ENCODE measurements around the gene P4HTM.
A peak's percentile ranks its signal among the peaks of the same experiment; 100 is the strongest.

DNA sequence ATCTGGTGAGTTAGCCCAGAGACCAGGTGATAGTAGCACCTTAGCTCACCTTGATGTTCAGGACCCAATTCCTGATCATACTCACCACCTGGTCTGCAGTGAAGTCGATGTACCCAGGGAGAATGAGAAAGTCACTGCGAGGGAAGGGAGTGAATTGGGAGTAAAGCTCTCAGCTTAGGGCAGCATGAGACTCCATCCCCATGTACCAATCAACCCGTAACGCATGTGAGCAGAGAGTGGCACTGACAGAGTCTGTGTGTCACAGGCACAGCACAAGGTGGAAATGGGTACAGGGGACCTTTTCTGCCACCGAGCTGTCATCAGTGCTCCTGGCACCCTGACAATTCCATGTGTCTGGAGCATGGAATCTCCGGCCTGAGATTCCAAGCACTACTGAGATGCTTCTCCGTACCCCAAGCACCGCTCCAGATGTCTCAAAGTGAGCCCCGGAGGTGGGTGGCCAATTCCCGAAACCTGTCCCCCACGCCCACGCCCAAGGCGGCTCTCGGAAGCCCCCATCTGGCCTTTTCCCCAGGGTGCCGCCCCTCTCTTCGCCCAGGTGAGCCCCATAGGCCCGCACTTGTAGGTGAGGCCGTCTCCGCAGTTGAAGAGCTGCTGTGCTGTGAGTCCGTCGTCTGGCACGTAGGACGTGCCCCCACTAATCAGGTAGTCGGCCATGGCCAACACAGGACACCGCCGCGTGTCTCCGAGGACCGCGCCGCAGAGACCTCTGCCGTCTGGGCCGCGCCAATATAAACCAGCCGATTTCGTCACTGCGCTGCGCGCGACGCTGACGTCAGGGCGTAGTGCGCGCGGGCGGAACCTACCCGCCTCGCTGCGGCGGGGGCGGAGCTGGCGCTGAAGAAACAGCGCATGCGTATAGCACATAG is 38.9 kb downstream of the P4HTM start, which contains the start of gene IMPDH2:
- TF ChIP-seq, protein P1, sequence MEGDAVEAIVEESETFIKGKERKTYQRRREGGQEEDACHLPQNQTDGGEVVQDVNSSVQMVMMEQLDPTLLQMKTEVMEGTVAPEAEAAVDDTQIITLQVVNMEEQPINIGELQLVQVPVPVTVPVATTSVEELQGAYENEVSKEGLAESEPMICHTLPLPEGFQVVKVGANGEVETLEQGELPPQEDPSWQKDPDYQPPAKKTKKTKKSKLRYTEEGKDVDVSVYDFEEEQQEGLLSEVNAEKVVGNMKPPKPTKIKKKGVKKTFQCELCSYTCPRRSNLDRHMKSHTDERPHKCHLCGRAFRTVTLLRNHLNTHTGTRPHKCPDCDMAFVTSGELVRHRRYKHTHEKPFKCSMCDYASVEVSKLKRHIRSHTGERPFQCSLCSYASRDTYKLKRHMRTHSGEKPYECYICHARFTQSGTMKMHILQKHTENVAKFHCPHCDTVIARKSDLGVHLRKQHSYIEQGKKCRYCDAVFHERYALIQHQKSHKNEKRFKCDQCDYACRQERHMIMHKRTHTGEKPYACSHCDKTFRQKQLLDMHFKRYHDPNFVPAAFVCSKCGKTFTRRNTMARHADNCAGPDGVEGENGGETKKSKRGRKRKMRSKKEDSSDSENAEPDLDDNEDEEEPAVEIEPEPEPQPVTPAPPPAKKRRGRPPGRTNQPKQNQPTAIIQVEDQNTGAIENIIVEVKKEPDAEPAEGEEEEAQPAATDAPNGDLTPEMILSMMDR (IDR thresholded peaks at IDR 0.05; ENCODE audit: insufficient read depth, low read length) = no peak
- TF ChIP-seq SPI1 (IDR thresholded peaks at IDR 0.05; ENCODE audit: borderline replicate concordance, low read depth) = no peak
- TF ChIP-seq POLR2AphosphoS5 (IDR thresholded peaks at IDR 0.05; ENCODE audit: low read depth) = peak; percentile 99
- TF ChIP-seq, protein P2, sequence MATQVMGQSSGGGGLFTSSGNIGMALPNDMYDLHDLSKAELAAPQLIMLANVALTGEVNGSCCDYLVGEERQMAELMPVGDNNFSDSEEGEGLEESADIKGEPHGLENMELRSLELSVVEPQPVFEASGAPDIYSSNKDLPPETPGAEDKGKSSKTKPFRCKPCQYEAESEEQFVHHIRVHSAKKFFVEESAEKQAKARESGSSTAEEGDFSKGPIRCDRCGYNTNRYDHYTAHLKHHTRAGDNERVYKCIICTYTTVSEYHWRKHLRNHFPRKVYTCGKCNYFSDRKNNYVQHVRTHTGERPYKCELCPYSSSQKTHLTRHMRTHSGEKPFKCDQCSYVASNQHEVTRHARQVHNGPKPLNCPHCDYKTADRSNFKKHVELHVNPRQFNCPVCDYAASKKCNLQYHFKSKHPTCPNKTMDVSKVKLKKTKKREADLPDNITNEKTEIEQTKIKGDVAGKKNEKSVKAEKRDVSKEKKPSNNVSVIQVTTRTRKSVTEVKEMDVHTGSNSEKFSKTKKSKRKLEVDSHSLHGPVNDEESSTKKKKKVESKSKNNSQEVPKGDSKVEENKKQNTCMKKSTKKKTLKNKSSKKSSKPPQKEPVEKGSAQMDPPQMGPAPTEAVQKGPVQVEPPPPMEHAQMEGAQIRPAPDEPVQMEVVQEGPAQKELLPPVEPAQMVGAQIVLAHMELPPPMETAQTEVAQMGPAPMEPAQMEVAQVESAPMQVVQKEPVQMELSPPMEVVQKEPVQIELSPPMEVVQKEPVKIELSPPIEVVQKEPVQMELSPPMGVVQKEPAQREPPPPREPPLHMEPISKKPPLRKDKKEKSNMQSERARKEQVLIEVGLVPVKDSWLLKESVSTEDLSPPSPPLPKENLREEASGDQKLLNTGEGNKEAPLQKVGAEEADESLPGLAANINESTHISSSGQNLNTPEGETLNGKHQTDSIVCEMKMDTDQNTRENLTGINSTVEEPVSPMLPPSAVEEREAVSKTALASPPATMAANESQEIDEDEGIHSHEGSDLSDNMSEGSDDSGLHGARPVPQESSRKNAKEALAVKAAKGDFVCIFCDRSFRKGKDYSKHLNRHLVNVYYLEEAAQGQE (IDR thresholded peaks at IDR 0.05; ENCODE audit: insufficient replicate concordance, low read depth) = peak; percentile 33
